Measurements from ENCODE around the gene SHF. TPM values are rescaled to one million over a fixed set of nuclear protein-coding genes. Genes with fewer than 3 reads are reported as not detected.

Gene SHF
- total RNA-seq, 1 donor from 2014 or later = 32.2 TPM

GRCh38 chr15:45198337-45199135 is 10.8 kb upstream of the SHF start:
- Mint-ChIP-seq H3K4me1 (peaks cover 18% of the 10 kb centered on the region), H3K36me3 (peaks cover 2% of the 10 kb centered on the region), H3K9me3 (peaks cover 10% of the 10 kb centered on the region), H3K4me3 (no peak overlapping the region), H3K27ac (no peak overlapping the region), H3K27me3 (ENCODE audit: insufficient read depth, low read depth) (peaks cover 22% of the 10 kb centered on the region)
- Histone ChIP-seq H3K4me3 (peak overlapping the region; percentile 87), H3K79me2 (ENCODE audit: low read depth) (no peaks in the 10 kb centered on the region), H3K36me3 (no peaks in the 10 kb centered on the region), H3K4me1 (no peaks in the 10 kb centered on the region), H3K4me2 (peak overlapping the region; percentile 97), H3F3A (ENCODE audit: low read depth) (peaks cover 25% of the 10 kb centered on the region), H4K20me1 (ENCODE audit: low read depth) (no peaks in the 10 kb centered on the region), H3K9ac (peak overlapping the region; percentile 48), H3K27ac (no peak overlapping the region), H3K9me3 (ENCODE audit: low read depth) (no peaks in the 10 kb centered on the region), H2AFZ (replicated peaks) (peak overlapping the region; percentile 92), H3K27me3 (peaks cover 1% of the 10 kb centered on the region)
- TF ChIP-seq EZH2phosphoT487 (IDR thresholded peaks at IDR 0.05) = no peak
- peak; percentile 84 for TF ChIP-seq CTCF (IDR thresholded peaks at IDR 0.05)
- peak; percentile 95 for DNase-seq (ENCODE audit: low spot score)

GRCh38 chr15:45197512-45197911 is 9.7 kb upstream of the SHF start:
- no peaks in the 10 kb centered on the region for H3K27me3 ChIP-seq
- TF ChIP-seq CTCF (IDR thresholded peaks at IDR 0.05) (no peak), EZH2phosphoT487 (IDR thresholded peaks at IDR 0.05) (no peak), EZH2 (IDR thresholded peaks at IDR 0.05) (no peak)
- peaks cover 2% of the 10 kb centered on the region for H3K36me3 Mint-ChIP-seq
- H3K4me3 ChIP-seq = peak overlapping the region; percentile 87
- peaks cover 19% of the 10 kb centered on the region for H3K4me1 Mint-ChIP-seq
- no peak overlapping the region for H3K27ac ChIP-seq
- no peak overlapping the region for H3K4me3 Mint-ChIP-seq
- no peak overlapping the region for H3K27ac Mint-ChIP-seq
- peaks cover 10% of the 10 kb centered on the region for H3K9me3 Mint-ChIP-seq
- H3K9ac ChIP-seq = no peak overlapping the region
- H2AFZ ChIP-seq (replicated peaks) = no peak overlapping the region
- no peaks in the 10 kb centered on the region for H3K36me3 ChIP-seq
- no peaks in the 10 kb centered on the region for H4K20me1 ChIP-seq (ENCODE audit: low read depth)
- H3K4me2 ChIP-seq = peak overlapping the region; percentile 75
- no peaks in the 10 kb centered on the region for H3K79me2 ChIP-seq (ENCODE audit: low read depth)
- no peaks in the 10 kb centered on the region for H3K4me1 ChIP-seq
- H3K9me3 ChIP-seq (ENCODE audit: low read depth) = no peaks in the 10 kb centered on the region
- DNase-seq (ENCODE audit: low spot score) = no peak
- H3F3A ChIP-seq (ENCODE audit: low read depth) = peaks cover 25% of the 10 kb centered on the region
- peaks cover 22% of the 10 kb centered on the region for H3K27me3 Mint-ChIP-seq (ENCODE audit: insufficient read depth, low read depth)

GRCh38 chr15:45187578-45187893 is 230 bp downstream of the SHF start:
- no peak overlapping the region for H3K27ac ChIP-seq
- Mint-ChIP-seq H3K4me3 (peak overlapping the region; percentile 99), H3K9me3 (no peaks in the 10 kb centered on the region)

More at GRCh38 chr15:45187578-45187893, 230 bp downstream of the SHF start:
- Histone ChIP-seq H3K27me3 (peaks cover 32% of the 10 kb centered on the region), H3K36me3 (no peaks in the 10 kb centered on the region), H3K9ac (peak overlapping the region; percentile 41), H3K9me3 (ENCODE audit: low read depth) (no peaks in the 10 kb centered on the region), H3K4me3 (peak overlapping the region; percentile 66), H4K20me1 (ENCODE audit: low read depth) (peaks cover 45% of the 10 kb centered on the region), H3F3A (ENCODE audit: low read depth) (peaks cover 9% of the 10 kb centered on the region), H2AFZ (replicated peaks) (no peak overlapping the region), H3K4me2 (peak overlapping the region; percentile 87), H3K4me1 (peaks cover 36% of the 10 kb centered on the region), H3K79me2 (ENCODE audit: low read depth) (peaks cover 49% of the 10 kb centered on the region)
- Mint-ChIP-seq H3K4me1 (peaks cover 46% of the 10 kb centered on the region), H3K36me3 (peaks cover 11% of the 10 kb centered on the region), H3K27ac (no peak overlapping the region), H3K27me3 (ENCODE audit: insufficient read depth, low read depth) (peaks cover 13% of the 10 kb centered on the region)
- TF ChIP-seq EZH2 (IDR thresholded peaks at IDR 0.05) (no peak), CTCF (IDR thresholded peaks at IDR 0.05) (peak; percentile 21), EZH2phosphoT487 (IDR thresholded peaks at IDR 0.05) (no peak)
- DNase-seq (ENCODE audit: low spot score) = no peak
